WTC11 (cell line): ENCODE results near the gene GIPC3. TPM values are rescaled to one million over a fixed set of nuclear protein-coding genes. Genes with fewer than 3 reads are reported as not detected.

Experiments
- ATAC-seq: fragments of 200-7000 bp; cut with Tn5 transposase; 2 replicates; pipeline ENCODE4 v1.10.0; 2021; ENCODE audit warnings: mild to moderate bottlenecking, moderate library complexity
- CTCF ChIA-PET: fragments of 300-600 bp; sonication (Branson Sonifier 250); formaldehyde crosslinking; loops from one replicate; lab custom pipeline; 2021; ENCODE audit warnings: antibody characterized with exemption; lab: Charles Lee
- POLR2A ChIA-PET: fragments of 350-600 bp; sonication (Branson Sonifier 250); formaldehyde crosslinking; loops from one replicate; lab custom pipeline; 2021; ENCODE audit warnings: antibody characterized with exemption; lab: Charles Lee
- DNase-seq: peaks from one replicate; pipeline ENCODE4 v3.0.0; 2021; ENCODE audit warnings: low spot score
- H3K27ac Mint-ChIP-seq: 2 replicates; pipeline ENCODE4 v1.8.0; 2021; ENCODE audit warnings: mixed read lengths
- H3K27me3 Mint-ChIP-seq: 2 replicates; pipeline ENCODE4 v1.8.0; 2021; ENCODE audit warnings: low read depth, mild to moderate bottlenecking, moderate library complexity, mixed read lengths
- H3K36me3 Mint-ChIP-seq: 2 replicates; pipeline ENCODE4 v1.8.0; 2021; ENCODE audit warnings: mixed read lengths
- H3K4me1 Mint-ChIP-seq: 2 replicates; pipeline ENCODE4 v1.8.0; 2022; ENCODE audit warnings: mixed read lengths
- H3K4me3 Mint-ChIP-seq: 2 replicates; pipeline ENCODE4 v1.8.0; 2021; ENCODE audit warnings: mild to moderate bottlenecking, moderate library complexity, mixed read lengths
- H3K9me3 Mint-ChIP-seq: 2 replicates; pipeline ENCODE4 v1.8.0; 2021; ENCODE audit warnings: mixed read lengths
- ATF1 ChIP-seq: sonication (generic); formaldehyde crosslinking; IDR thresholded peaks from 2 replicates; pipeline ENCODE4 v1.8.1; 2023; ENCODE audit warnings: mild to moderate bottlenecking, moderate library complexity, missing genetic modification reagents
- CREM ChIP-seq: sonication (generic); formaldehyde crosslinking; IDR thresholded peaks from 2 replicates; pipeline ENCODE4 v1.8.1; 2022; ENCODE audit warnings: mild to moderate bottlenecking, missing genetic modification reagents, moderate library complexity
- ETV6 ChIP-seq: sonication (generic); formaldehyde crosslinking; IDR thresholded peaks from 2 replicates; pipeline ENCODE4 v1.8.1; 2022; ENCODE audit warnings: mild to moderate bottlenecking, missing genetic modification reagents
- FOXK1 ChIP-seq: sonication (generic); formaldehyde crosslinking; IDR thresholded peaks from 2 replicates; pipeline ENCODE4 v1.8.0; 2022; ENCODE audit warnings: mild to moderate bottlenecking, moderate library complexity, missing genetic modification reagents
- GRHL2 ChIP-seq: fragments of 250-450 bp; sonication (Bioruptor Pico); IDR thresholded peaks from 2 replicates; pipeline ENCODE4 v1.8.0; 2022; ENCODE audit warnings: mild to moderate bottlenecking, moderate library complexity; ENCODE audit not compliant: insufficient replicate concordance, severe bottlenecking
- JAZF1 ChIP-seq: fragments of 250-450 bp; sonication (Bioruptor Pico); IDR thresholded peaks from 2 replicates; pipeline ENCODE4 v1.9.0; 2021; ENCODE audit warnings: moderate library complexity, mild to moderate bottlenecking, inconsistent platforms
- JUN ChIP-seq: sonication (generic); formaldehyde crosslinking; IDR thresholded peaks from 2 replicates; pipeline ENCODE4 v1.8.0; 2023; ENCODE audit warnings: mild to moderate bottlenecking, missing genetic modification reagents
- KAT7 ChIP-seq: sonication (generic); formaldehyde crosslinking; IDR thresholded peaks from 2 replicates; pipeline ENCODE4 v1.8.1; 2023; ENCODE audit warnings: missing genetic modification reagents, mild to moderate bottlenecking, borderline replicate concordance
- MXD4 ChIP-seq: fragments of 250-450 bp; sonication (Bioruptor Pico); IDR thresholded peaks from 2 replicates; pipeline ENCODE4 v1.8.0; 2021; ENCODE audit warnings: mild to moderate bottlenecking, moderate library complexity, borderline replicate concordance
- OVOL2 ChIP-seq: fragments of 250-450 bp; sonication (Bioruptor Pico); IDR thresholded peaks from 2 replicates; pipeline ENCODE4 v1.9.0; 2021; ENCODE audit warnings: mild to moderate bottlenecking, borderline replicate concordance
- PRRX2 ChIP-seq: fragments of 250-450 bp; sonication (Bioruptor Pico); IDR thresholded peaks from 2 replicates; pipeline ENCODE4 v1.8.0; 2021; ENCODE audit warnings: mild to moderate bottlenecking
- RORB ChIP-seq: fragments of 250-450 bp; sonication (Bioruptor Pico); IDR thresholded peaks from 2 replicates; pipeline ENCODE4 v1.9.0; 2021; ENCODE audit warnings: mild to moderate bottlenecking
- SOX15 ChIP-seq: fragments of 250-450 bp; sonication (Bioruptor Pico); IDR thresholded peaks from 2 replicates; pipeline ENCODE4 v1.9.0; 2021; ENCODE audit warnings: mild to moderate bottlenecking
- ZNF219 ChIP-seq: sonication (generic); formaldehyde crosslinking; IDR thresholded peaks from 2 replicates; pipeline ENCODE4 v1.8.0; 2023; ENCODE audit warnings: missing genetic modification reagents, mild to moderate bottlenecking, borderline replicate concordance
- ZNF416 ChIP-seq: fragments of 250-450 bp; sonication (Bioruptor Pico); IDR thresholded peaks from 2 replicates; pipeline ENCODE4 v1.9.0; 2021; ENCODE audit warnings: mild to moderate bottlenecking, inconsistent platforms
- ZNF423 ChIP-seq: fragments of 250-450 bp; sonication (Bioruptor Pico); IDR thresholded peaks from 2 replicates; pipeline ENCODE4 v2.1.2; 2022; ENCODE audit warnings: mild to moderate bottlenecking, moderate library complexity
- total RNA-seq: library from RNA; stranded (reverse); gene quantifications from 3 replicates; pipeline ENCODE4 v1.2.3, GENCODE V29; 2021
- TF ChIP-seq, protein P1 (sequence below): sonication (generic); formaldehyde crosslinking; IDR thresholded peaks from 2 replicates; pipeline ENCODE4 v1.8.0; 2022; ENCODE audit warnings: mild to moderate bottlenecking, missing genetic modification reagents
- TF ChIP-seq, protein P2 (sequence below): sonication (generic); formaldehyde crosslinking; IDR thresholded peaks from 2 replicates; pipeline ENCODE4 v1.8.1; 2023; ENCODE audit warnings: mild to moderate bottlenecking, missing genetic modification reagents, borderline replicate concordance
- TF ChIP-seq, protein P3 (sequence below): fragments of 250-450 bp; sonication (Bioruptor Pico); IDR thresholded peaks from 2 replicates; pipeline ENCODE4 v1.9.0; 2021; ENCODE audit warnings: mild to moderate bottlenecking
- TF ChIP-seq, protein P4 (sequence below): sonication (generic); formaldehyde crosslinking; IDR thresholded peaks from 2 replicates; pipeline ENCODE4 v1.8.1; 2022; ENCODE audit warnings: mild to moderate bottlenecking, missing genetic modification reagents, moderate library complexity, borderline replicate concordance
- TF ChIP-seq, protein P5 (sequence below): sonication (generic); formaldehyde crosslinking; IDR thresholded peaks from 2 replicates; pipeline ENCODE4 v1.8.1; 2022; ENCODE audit warnings: mild to moderate bottlenecking, moderate library complexity, missing genetic modification reagents
- TF ChIP-seq, protein P6 (sequence below): sonication (generic); formaldehyde crosslinking; IDR thresholded peaks from 2 replicates; pipeline ENCODE4 v1.8.1; 2022; ENCODE audit warnings: missing genetic modification reagents, borderline replicate concordance
- TF ChIP-seq, protein P7 (sequence below): fragments of 200-600 bp; IDR thresholded peaks from 2 replicates; pipeline ENCODE4 v1.8.0; 2022; ENCODE audit warnings: antibody characterized with exemption
- TF ChIP-seq, protein P8 (sequence below): sonication (generic); formaldehyde crosslinking; IDR thresholded peaks from 2 replicates; pipeline ENCODE4 v1.8.0; 2022; ENCODE audit warnings: mild to moderate bottlenecking, missing genetic modification reagents

The GIPC3 gene
- total RNA-seq, 1 experiment from 2014 or later: 1.0 TPM

DNA sequence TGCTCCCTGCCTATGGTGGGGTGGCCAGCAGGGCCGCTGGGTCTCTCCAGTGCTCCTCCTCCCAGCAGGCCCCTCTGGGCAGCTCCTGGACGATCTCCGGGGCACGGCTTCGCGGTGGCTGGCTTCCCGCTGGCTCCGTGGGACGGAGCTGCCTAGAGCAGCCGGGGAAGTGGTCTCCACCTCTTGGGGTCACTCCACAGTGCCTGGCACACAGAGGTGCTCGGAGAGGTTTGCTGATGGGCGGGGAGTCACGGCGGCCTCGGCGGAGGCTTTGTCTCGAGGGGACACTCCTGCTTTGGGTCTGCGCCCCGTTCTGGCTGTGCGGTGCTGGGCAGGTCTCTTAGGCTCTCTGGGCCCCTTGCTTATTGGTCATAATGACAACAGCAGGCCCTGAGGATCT, 51.2 kb downstream of the GIPC3 start (continued):
- TF ChIP-seq, protein P1, sequence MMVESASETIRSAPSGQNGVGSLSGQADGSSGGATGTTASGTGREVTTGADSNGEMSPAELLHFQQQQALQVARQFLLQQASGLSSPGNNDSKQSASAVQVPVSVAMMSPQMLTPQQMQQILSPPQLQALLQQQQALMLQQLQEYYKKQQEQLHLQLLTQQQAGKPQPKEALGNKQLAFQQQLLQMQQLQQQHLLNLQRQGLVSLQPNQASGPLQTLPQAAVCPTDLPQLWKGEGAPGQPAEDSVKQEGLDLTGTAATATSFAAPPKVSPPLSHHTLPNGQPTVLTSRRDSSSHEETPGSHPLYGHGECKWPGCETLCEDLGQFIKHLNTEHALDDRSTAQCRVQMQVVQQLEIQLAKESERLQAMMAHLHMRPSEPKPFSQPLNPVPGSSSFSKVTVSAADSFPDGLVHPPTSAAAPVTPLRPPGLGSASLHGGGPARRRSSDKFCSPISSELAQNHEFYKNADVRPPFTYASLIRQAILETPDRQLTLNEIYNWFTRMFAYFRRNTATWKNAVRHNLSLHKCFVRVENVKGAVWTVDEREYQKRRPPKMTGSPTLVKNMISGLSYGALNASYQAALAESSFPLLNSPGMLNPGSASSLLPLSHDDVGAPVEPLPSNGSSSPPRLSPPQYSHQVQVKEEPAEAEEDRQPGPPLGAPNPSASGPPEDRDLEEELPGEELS (CRISPR knock-in tag): no peak
- TF ChIP-seq ZNF219 (CRISPR knock-in tag) (no peak), GRHL2 (CRISPR knock-in tag) (no peak), ZNF416 (no peak), CREM (no peak), ZNF423 (no peak), SOX15 (CRISPR knock-in tag) (no peak)
- TF ChIP-seq, protein P2, sequence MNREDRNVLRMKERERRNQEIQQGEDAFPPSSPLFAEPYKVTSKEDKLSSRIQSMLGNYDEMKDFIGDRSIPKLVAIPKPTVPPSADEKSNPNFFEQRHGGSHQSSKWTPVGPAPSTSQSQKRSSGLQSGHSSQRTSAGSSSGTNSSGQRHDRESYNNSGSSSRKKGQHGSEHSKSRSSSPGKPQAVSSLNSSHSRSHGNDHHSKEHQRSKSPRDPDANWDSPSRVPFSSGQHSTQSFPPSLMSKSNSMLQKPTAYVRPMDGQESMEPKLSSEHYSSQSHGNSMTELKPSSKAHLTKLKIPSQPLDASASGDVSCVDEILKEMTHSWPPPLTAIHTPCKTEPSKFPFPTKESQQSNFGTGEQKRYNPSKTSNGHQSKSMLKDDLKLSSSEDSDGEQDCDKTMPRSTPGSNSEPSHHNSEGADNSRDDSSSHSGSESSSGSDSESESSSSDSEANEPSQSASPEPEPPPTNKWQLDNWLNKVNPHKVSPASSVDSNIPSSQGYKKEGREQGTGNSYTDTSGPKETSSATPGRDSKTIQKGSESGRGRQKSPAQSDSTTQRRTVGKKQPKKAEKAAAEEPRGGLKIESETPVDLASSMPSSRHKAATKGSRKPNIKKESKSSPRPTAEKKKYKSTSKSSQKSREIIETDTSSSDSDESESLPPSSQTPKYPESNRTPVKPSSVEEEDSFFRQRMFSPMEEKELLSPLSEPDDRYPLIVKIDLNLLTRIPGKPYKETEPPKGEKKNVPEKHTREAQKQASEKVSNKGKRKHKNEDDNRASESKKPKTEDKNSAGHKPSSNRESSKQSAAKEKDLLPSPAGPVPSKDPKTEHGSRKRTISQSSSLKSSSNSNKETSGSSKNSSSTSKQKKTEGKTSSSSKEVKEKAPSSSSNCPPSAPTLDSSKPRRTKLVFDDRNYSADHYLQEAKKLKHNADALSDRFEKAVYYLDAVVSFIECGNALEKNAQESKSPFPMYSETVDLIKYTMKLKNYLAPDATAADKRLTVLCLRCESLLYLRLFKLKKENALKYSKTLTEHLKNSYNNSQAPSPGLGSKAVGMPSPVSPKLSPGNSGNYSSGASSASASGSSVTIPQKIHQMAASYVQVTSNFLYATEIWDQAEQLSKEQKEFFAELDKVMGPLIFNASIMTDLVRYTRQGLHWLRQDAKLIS (CRISPR knock-in tag): no peak
- TF ChIP-seq, protein P3, sequence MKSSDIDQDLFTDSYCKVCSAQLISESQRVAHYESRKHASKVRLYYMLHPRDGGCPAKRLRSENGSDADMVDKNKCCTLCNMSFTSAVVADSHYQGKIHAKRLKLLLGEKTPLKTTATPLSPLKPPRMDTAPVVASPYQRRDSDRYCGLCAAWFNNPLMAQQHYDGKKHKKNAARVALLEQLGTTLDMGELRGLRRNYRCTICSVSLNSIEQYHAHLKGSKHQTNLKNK: no peak

DNA sequence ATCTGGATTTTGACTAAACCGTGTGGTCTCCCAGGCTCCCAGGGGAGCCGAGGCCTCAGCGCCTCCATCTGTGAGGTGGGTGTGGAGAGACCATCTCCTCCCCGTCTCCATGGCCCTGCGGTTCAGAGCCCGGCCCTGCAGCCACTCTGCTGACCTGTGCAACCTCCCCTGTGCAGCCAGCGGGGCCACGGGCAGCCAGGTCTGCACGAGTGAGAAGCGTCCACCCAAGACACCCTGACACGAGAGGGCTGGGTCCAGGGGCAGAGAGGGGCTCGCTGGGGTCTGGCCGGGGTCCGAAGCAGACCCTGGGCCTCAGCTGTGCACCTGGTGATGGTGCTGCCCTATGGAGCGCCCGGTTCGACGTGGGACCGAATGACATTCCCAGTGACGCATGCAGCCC, 51.7 kb downstream of the GIPC3 start:
- H3K9me3 Mint-ChIP-seq: no peaks in the 10 kb centered on the region

More for the DNA sequence above, 51.7 kb downstream of the GIPC3 start:
- H3K27me3 Mint-ChIP-seq: no peaks in the 10 kb centered on the region
- DNase-seq (no peak), ATAC-seq (no peak)
- TF ChIP-seq JAZF1 (CRISPR knock-in tag): no peak
- no peak for TF ChIP-seq ATF1 (CRISPR knock-in tag)
- TF ChIP-seq, protein P4, sequence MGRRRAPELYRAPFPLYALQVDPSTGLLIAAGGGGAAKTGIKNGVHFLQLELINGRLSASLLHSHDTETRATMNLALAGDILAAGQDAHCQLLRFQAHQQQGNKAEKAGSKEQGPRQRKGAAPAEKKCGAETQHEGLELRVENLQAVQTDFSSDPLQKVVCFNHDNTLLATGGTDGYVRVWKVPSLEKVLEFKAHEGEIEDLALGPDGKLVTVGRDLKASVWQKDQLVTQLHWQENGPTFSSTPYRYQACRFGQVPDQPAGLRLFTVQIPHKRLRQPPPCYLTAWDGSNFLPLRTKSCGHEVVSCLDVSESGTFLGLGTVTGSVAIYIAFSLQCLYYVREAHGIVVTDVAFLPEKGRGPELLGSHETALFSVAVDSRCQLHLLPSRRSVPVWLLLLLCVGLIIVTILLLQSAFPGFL (CRISPR knock-in tag): no peak
- TF ChIP-seq PRRX2 (CRISPR knock-in tag): no peak
- TF ChIP-seq, protein P5, sequence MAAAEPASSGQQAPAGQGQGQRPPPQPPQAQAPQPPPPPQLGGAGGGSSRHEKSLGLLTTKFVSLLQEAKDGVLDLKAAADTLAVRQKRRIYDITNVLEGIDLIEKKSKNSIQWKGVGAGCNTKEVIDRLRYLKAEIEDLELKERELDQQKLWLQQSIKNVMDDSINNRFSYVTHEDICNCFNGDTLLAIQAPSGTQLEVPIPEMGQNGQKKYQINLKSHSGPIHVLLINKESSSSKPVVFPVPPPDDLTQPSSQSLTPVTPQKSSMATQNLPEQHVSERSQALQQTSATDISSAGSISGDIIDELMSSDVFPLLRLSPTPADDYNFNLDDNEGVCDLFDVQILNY (CRISPR knock-in tag): no peak
- TF ChIP-seq, protein P6, sequence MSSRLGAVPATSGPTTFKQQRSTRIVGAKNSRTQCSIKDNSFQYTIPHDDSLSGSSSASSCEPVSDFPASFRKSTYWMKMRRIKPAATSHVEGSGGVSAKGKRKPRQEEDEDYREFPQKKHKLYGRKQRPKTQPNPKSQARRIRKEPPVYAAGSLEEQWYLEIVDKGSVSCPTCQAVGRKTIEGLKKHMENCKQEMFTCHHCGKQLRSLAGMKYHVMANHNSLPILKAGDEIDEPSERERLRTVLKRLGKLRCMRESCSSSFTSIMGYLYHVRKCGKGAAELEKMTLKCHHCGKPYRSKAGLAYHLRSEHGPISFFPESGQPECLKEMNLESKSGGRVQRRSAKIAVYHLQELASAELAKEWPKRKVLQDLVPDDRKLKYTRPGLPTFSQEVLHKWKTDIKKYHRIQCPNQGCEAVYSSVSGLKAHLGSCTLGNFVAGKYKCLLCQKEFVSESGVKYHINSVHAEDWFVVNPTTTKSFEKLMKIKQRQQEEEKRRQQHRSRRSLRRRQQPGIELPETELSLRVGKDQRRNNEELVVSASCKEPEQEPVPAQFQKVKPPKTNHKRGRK (CRISPR knock-in tag): no peak
- TF ChIP-seq, protein P7, sequence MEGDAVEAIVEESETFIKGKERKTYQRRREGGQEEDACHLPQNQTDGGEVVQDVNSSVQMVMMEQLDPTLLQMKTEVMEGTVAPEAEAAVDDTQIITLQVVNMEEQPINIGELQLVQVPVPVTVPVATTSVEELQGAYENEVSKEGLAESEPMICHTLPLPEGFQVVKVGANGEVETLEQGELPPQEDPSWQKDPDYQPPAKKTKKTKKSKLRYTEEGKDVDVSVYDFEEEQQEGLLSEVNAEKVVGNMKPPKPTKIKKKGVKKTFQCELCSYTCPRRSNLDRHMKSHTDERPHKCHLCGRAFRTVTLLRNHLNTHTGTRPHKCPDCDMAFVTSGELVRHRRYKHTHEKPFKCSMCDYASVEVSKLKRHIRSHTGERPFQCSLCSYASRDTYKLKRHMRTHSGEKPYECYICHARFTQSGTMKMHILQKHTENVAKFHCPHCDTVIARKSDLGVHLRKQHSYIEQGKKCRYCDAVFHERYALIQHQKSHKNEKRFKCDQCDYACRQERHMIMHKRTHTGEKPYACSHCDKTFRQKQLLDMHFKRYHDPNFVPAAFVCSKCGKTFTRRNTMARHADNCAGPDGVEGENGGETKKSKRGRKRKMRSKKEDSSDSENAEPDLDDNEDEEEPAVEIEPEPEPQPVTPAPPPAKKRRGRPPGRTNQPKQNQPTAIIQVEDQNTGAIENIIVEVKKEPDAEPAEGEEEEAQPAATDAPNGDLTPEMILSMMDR: no peak
- no peak for TF ChIP-seq KAT7
- no peak for TF ChIP-seq FOXK1 (CRISPR knock-in tag)
- no peak for TF ChIP-seq JUN (CRISPR knock-in tag)
- no peak for TF ChIP-seq ETV6 (CRISPR knock-in tag)
- no peak for TF ChIP-seq OVOL2 (CRISPR knock-in tag)
- TF ChIP-seq, protein P8, sequence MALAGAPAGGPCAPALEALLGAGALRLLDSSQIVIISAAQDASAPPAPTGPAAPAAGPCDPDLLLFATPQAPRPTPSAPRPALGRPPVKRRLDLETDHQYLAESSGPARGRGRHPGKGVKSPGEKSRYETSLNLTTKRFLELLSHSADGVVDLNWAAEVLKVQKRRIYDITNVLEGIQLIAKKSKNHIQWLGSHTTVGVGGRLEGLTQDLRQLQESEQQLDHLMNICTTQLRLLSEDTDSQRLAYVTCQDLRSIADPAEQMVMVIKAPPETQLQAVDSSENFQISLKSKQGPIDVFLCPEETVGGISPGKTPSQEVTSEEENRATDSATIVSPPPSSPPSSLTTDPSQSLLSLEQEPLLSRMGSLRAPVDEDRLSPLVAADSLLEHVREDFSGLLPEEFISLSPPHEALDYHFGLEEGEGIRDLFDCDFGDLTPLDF (CRISPR knock-in tag): no peak
- TF ChIP-seq RORB: no peak
- no peak for TF ChIP-seq MXD4 (CRISPR knock-in tag)
- H3K36me3 Mint-ChIP-seq: peaks cover 10% of the 10 kb centered on the region; the same call in 1 of the 2 replicates
- H3K27ac Mint-ChIP-seq: no peak overlapping the region
- ChIA-PET CTCF (interaction anchor here (0.5 kb wide), 1 partner anchor 18 kb away, joined by 3 read pairs; no protein-coding TSS in a partner anchor), POLR2A (no interaction called here)
- no peak overlapping the region for H3K4me3 Mint-ChIP-seq
- no peaks in the 10 kb centered on the region for H3K4me1 Mint-ChIP-seq
